ENCODE data around the gene FFAR4. TPM values are rescaled to one million over a fixed set of nuclear protein-coding genes. Genes with fewer than 3 reads are reported as not detected.
"Not testable (repeated sequence)": the region's sequence is repeated elsewhere in the genome, so short reads cannot be mapped to it uniquely, and the experiment has no call there.

FFAR4 gene
- not detected for total RNA-seq

- H3K27me3 Mint-ChIP-seq, result peaks cover 50% of the 10 kb centered on the region
- ATAC-seq (no peak), DNase-seq (no peak)
- no peaks in the 10 kb centered on the region for H3K9me3 Mint-ChIP-seq
- ChIA-PET POLR2A (no interaction called here), CTCF (no interaction called here)
- no peak within 1 kb of the TSS for H3K4me3 Mint-ChIP-seq
- no peaks in the 10 kb centered on the region for H3K4me1 Mint-ChIP-seq (ENCODE audit: low read depth)
- H3K27ac Mint-ChIP-seq, result no peak within 1 kb of the TSS
- intact Hi-C loops (cut with micrococcal nuclease), result loop anchor here (10.0 kb wide), 1 partner anchor 108 kb away; no protein-coding TSS in a partner anchor
- no peaks in the 10 kb centered on the region for H3K36me3 Mint-ChIP-seq (ENCODE audit: low read depth)
- no peak for TF ChIP-seq CTCF (IDR thresholded peaks at IDR 0.05)
Observed at GRCh38 chr10:93566435-93567276, at the start of gene FFAR4. FFAR4 (plus strand) TSS chr10:93566665; CDS start chr10:93566721, 56 bp downstream.

- ChIA-PET CTCF (interaction anchor here (1.9 kb wide), 1 partner anchor 142 kb away, joined by 11 read pairs; no protein-coding TSS in a partner anchor), POLR2A (no interaction called here)
- DNase-seq (no peak), ATAC-seq (no peak)
- no peak for TF ChIP-seq CTCF (IDR thresholded peaks at IDR 0.05)
- no peaks in the 10 kb centered on the region for H3K27me3 Mint-ChIP-seq
- H3K4me3 Mint-ChIP-seq, result no peak overlapping the region
- no peaks in the 10 kb centered on the region for H3K4me1 Mint-ChIP-seq (ENCODE audit: low read depth)
- intact Hi-C loops (cut with micrococcal nuclease), result no loop called here
- H3K36me3 Mint-ChIP-seq (ENCODE audit: low read depth), result peaks cover 47% of the 10 kb centered on the region
- no peak overlapping the region for H3K27ac Mint-ChIP-seq
- peaks cover 3% of the 10 kb centered on the region for H3K9me3 Mint-ChIP-seq
Observed at GRCh38 chr10:93518531-93518930, 47.9 kb upstream of the FFAR4 start.

GRCh38 chr10:93535293-93535692, 31.2 kb upstream of the FFAR4 start:
- Mint-ChIP-seq H3K4me1 (ENCODE audit: low read depth) (no peaks in the 10 kb centered on the region), H3K9me3 (no peaks in the 10 kb centered on the region), H3K27ac (no peak overlapping the region), H3K4me3 (no peak overlapping the region), H3K27me3 (peaks cover 7% of the 10 kb centered on the region), H3K36me3 (ENCODE audit: low read depth) (no peaks in the 10 kb centered on the region)
- CTCF ChIA-PET, result no interaction called here
- TF ChIP-seq CTCF (IDR thresholded peaks at IDR 0.05), result no peak
- intact Hi-C loops (cut with micrococcal nuclease), result no loop called here
- POLR2A ChIA-PET, result no interaction called here
- DNase-seq, result no peak
- ATAC-seq, result no peak

- H3K36me3 Mint-ChIP-seq (ENCODE audit: low read depth); POLR2A ChIA-PET; DNase-seq; H3K9me3 Mint-ChIP-seq; H3K27me3 Mint-ChIP-seq; H3K4me1 Mint-ChIP-seq (ENCODE audit: low read depth); H3K4me3 Mint-ChIP-seq; CTCF ChIA-PET; H3K27ac Mint-ChIP-seq; ATAC-seq: not testable (repeated sequence)
- intact Hi-C loops (cut with micrococcal nuclease), result loop anchor here (10.0 kb wide), 1 partner anchor 274 kb away; no protein-coding TSS in a partner anchor
Observed at GRCh38 chr10:93540871-93541270, 25.6 kb upstream of the FFAR4 start.

- no peak for ATAC-seq
- H3K4me3 Mint-ChIP-seq, result no peak overlapping the region
- intact Hi-C loops (cut with micrococcal nuclease), result loop anchor here (10.0 kb wide), 1 partner anchor 273 kb away; no protein-coding TSS in a partner anchor
- no peaks in the 10 kb centered on the region for H3K9me3 Mint-ChIP-seq
- POLR2A ChIA-PET, result no interaction called here
- H3K36me3 Mint-ChIP-seq (ENCODE audit: low read depth), result no peaks in the 10 kb centered on the region
- H3K27me3 Mint-ChIP-seq, result peaks cover 4% of the 10 kb centered on the region
- peak; percentile 75 for TF ChIP-seq CTCF (IDR thresholded peaks at IDR 0.05)
- peak; percentile 15 for DNase-seq
- no peaks in the 10 kb centered on the region for H3K4me1 Mint-ChIP-seq (ENCODE audit: low read depth)
- CTCF ChIA-PET, result interaction anchor here (1.0 kb wide), 1 partner anchor 10 kb away, joined by 4 read pairs; no protein-coding TSS in a partner anchor
- no peak overlapping the region for H3K27ac Mint-ChIP-seq
Observed at GRCh38 chr10:93541402-93542357, 24.8 kb upstream of the FFAR4 start.

All from activated CD8-positive, alpha-beta T cell treated with anti-CD3 and anti-CD28 coated beads for 36 hours (primary cell).